CD14-positive monocyte (primary cell): Measurements from ENCODE around the gene TWNK. TPM values are rescaled to one million over a fixed set of nuclear protein-coding genes. Genes with fewer than 3 reads are reported as not detected.
"Not testable (repeated sequence)": the region's sequence is repeated elsewhere in the genome, so short reads cannot be mapped to it uniquely, and the experiment has no call there.

Experiments
- DNase-seq, 3 donors: peaks; one replicate each; pipeline ENCODE4 v3.0.0-alpha.2; 2011 to 2022
- H2AFZ ChIP-seq: 2 replicates; pipeline ENCODE4 v1.6.0; 2012; ENCODE audit warnings: mild to moderate bottlenecking, low read depth, low read length, inconsistent platforms; ENCODE audit not compliant: insufficient read depth, poor library complexity, severe bottlenecking
- H3K27ac ChIP-seq, 2 donors: 1 replicate in 1 of 2; 2 replicates in 1 of 2; pipeline ENCODE4 v1.5.1; 2012 to 2013; ENCODE audit warnings: low read length in 2 of 2, control low read depth in 1 of 2, inconsistent platforms in 1 of 2, low read depth in 1 of 2, mild to moderate bottlenecking in 1 of 2
- H3K27me3 ChIP-seq, 2 donors: one replicate each; pipeline versions ENCODE4 v1.6.0 to v1.6.1; 2011 to 2013; ENCODE audit warnings: low read length in 2 of 2; ENCODE audit not compliant: control insufficient read depth in 2 of 2, insufficient read depth in 2 of 2
- H3K36me3 ChIP-seq, 2 donors: replicated peaks in 1 of 2; 1 replicate in 1 of 2; 2 replicates in 1 of 2; pipeline versions ENCODE4 v1.5.1 to v1.6.1; 2012 to 2013; ENCODE audit warnings: low read length in 2 of 2, control low read depth in 1 of 2, inconsistent platforms in 1 of 2, mild to moderate bottlenecking in 1 of 2; ENCODE audit not compliant: insufficient read depth in 2 of 2, control insufficient read depth in 1 of 2
- H3K4me1 ChIP-seq, 2 donors: 1 replicate in 1 of 2; 2 replicates in 1 of 2; pipeline versions ENCODE4 v1.5.1 to v1.6.1; 2012 to 2013; ENCODE audit warnings: low read length in 2 of 2, control low read depth in 1 of 2, inconsistent platforms in 1 of 2, mild to moderate bottlenecking in 1 of 2, moderate library complexity in 1 of 2; ENCODE audit not compliant: insufficient read depth in 2 of 2, control insufficient read depth in 1 of 2
- H3K4me2 ChIP-seq: replicated peaks from 2 replicates; pipeline ENCODE3; 2012; ENCODE audit warnings: low read length, moderate library complexity, mild to moderate bottlenecking; ENCODE audit not compliant: poor library complexity, severe bottlenecking; ENCODE audit errors: extremely low read depth
- H3K4me3 ChIP-seq, 3 experiments: fragments of 200-600 bp in 1 of 3; sonication (generic) in 1 of 3; replicated peaks in 1 of 3; 1 replicate in 2 of 3; 2 replicates in 1 of 3; pipeline ENCODE4 v1.5.1; 2011 to 2013; ENCODE audit warnings: low read length in 3 of 3, mild to moderate bottlenecking in 3 of 3, control low read depth in 2 of 3, low read depth in 2 of 3, inconsistent platforms in 1 of 3, moderate library complexity in 1 of 3
- H3K79me2 ChIP-seq: 2 replicates; pipeline ENCODE4 v1.6.0; 2012; ENCODE audit warnings: mild to moderate bottlenecking, control low read depth, inconsistent platforms, low read length, moderate library complexity; ENCODE audit not compliant: insufficient read depth
- H3K9ac ChIP-seq: 2 replicates; pipeline ENCODE4 v1.6.0; 2017; ENCODE audit warnings: low read length, mild to moderate bottlenecking; ENCODE audit not compliant: insufficient read depth, poor library complexity, severe bottlenecking
- H3K9me3 ChIP-seq, 2 donors: replicated peaks in 1 of 2; 1 replicate in 1 of 2; 2 replicates in 1 of 2; pipeline versions ENCODE4 v1.5.1 to v1.6.1; 2012 to 2013; ENCODE audit warnings: low read length in 2 of 2, control low read depth in 1 of 2; ENCODE audit not compliant: control insufficient read depth in 1 of 2, insufficient read depth in 1 of 2
- H4K20me1 ChIP-seq: 2 replicates; pipeline ENCODE4 v1.6.0; 2012; ENCODE audit warnings: mild to moderate bottlenecking, low read length, control low read depth, moderate library complexity; ENCODE audit not compliant: insufficient read depth
- H3K27ac Mint-ChIP-seq, 7 donors: one replicate each; pipeline ENCODE4 v1.8.0; 2020; ENCODE audit warnings: mild to moderate bottlenecking in 7 of 7, mixed read lengths in 7 of 7, moderate library complexity in 6 of 7, inconsistent platforms in 2 of 7
- H3K27me3 Mint-ChIP-seq, 3 donors: one replicate each; pipeline ENCODE4 v1.8.0; 2021 to 2022; ENCODE audit warnings: low read depth in 3 of 3, mild to moderate bottlenecking in 3 of 3, mixed read lengths in 3 of 3, moderate library complexity in 3 of 3, inconsistent platforms in 1 of 3
- H3K36me3 Mint-ChIP-seq, 2 donors: one replicate each; pipeline ENCODE4 v1.8.0; 2020; ENCODE audit warnings: mixed read lengths in 2 of 2, inconsistent platforms in 1 of 2, mild to moderate bottlenecking in 1 of 2
- H3K4me1 Mint-ChIP-seq: one replicate; pipeline ENCODE4 v1.8.0; 2020; ENCODE audit warnings: mild to moderate bottlenecking, mixed read lengths
- H3K4me3 Mint-ChIP-seq, 2 donors: one replicate each; pipeline ENCODE4 v1.8.0; 2020; ENCODE audit warnings: mild to moderate bottlenecking in 2 of 2, mixed read lengths in 2 of 2, moderate library complexity in 1 of 2
- H3K9me3 Mint-ChIP-seq, 7 donors: one replicate each; pipeline ENCODE4 v1.8.0; 2020 to 2022; ENCODE audit warnings: mixed read lengths in 7 of 7, mild to moderate bottlenecking in 6 of 7, moderate library complexity in 6 of 7, inconsistent platforms in 2 of 7
- CTCF ChIP-seq: fragments of 200-600 bp; IDR thresholded peaks from one replicate; pipeline ENCODE4 v1.8.0; 2022; ENCODE audit warnings: antibody characterized with exemption, mild to moderate bottlenecking
- WGBS: methylation state at CpG from one replicate; pipeline ENCODE4 v1.1.5; 2013; ENCODE audit warnings: missing lambda C conversion rate; ENCODE audit not compliant: insufficient coverage; 5-methylcytosine and 5-hydroxymethylcytosine counted together
- intact Hi-C, 2 donors: fragments of 100-400 bp; cut with micrococcal nuclease; formaldehyde crosslinking; loops; one replicate each; pipeline versions ENCODE4 v1.15.0 to v1.15.1; 2023
- polyA plus RNA-seq, 3 donors: library from polyadenylated mRNA; depleted of rRNA in 1 of 3; unstranded in 2 of 3; stranded (reverse) in 1 of 3; fragments of 300-500 nt in 2 of 3; fragments of >200 nt in 1 of 3; fragmentation: Illumina TruSeq in 2 of 3; gene quantifications; 1 replicate in 2 of 3; 2 replicates in 1 of 3; pipeline ENCODE4 v1.2.3, GENCODE V29; 2012 to 2021

TWNK gene
- polyA plus RNA-seq, 3 donors, result 0.31 to 1.2 (median 0.69) TPM

GRCh38 chr10:100972904-100973535, 14.3 kb upstream of the TWNK start:
- H3K9me3 Mint-ChIP-seq, result peaks cover 0 to 3% (median 0%) of the 10 kb centered on the region in 7 donors
- peaks cover 16 to 26% (median 22%) of the 10 kb centered on the region in 3 donors for H3K27me3 Mint-ChIP-seq
- no peak overlapping the region for H3K4me3 ChIP-seq
- no peaks in the 10 kb centered on the region for H3K36me3 ChIP-seq
- no peak overlapping the region for H3K27ac ChIP-seq
- H3K9ac ChIP-seq, result no peak overlapping the region
- H4K20me1 ChIP-seq, result no peaks in the 10 kb centered on the region
- no peak overlapping the region for H2AFZ ChIP-seq
- TF ChIP-seq CTCF, result no peak
- peaks cover 11 to 13% of the 10 kb centered on the region in 2 donors for H3K4me1 ChIP-seq
- no peak for DNase-seq
- peaks cover 7 to 13% of the 10 kb centered on the region in 2 donors for H3K27me3 ChIP-seq
- no peak overlapping the region for H3K4me2 ChIP-seq
- peaks cover 0 to 3% of the 10 kb centered on the region in 2 donors for H3K36me3 Mint-ChIP-seq
- peak overlapping the region in 1 of 7 donors; percentile 7 for H3K27ac Mint-ChIP-seq
- H3K4me1 Mint-ChIP-seq, result peaks cover 13% of the 10 kb centered on the region
- WGBS, result 100% methylated on average over 4 of the region's 6 CpGs
- H3K4me3 Mint-ChIP-seq, result peak overlapping the region in 1 of 2 donors; percentile 20
- intact Hi-C loops, result no loop called here
- no peaks in the 10 kb centered on the region for H3K9me3 ChIP-seq
- no peaks in the 10 kb centered on the region for H3K79me2 ChIP-seq

GRCh38 chr10:100975397-100975796, 11.9 kb upstream of the TWNK start:
- H3K27me3 ChIP-seq, H3K4me3 ChIP-seq, H2AFZ ChIP-seq, intact Hi-C loops, H3K36me3 ChIP-seq, H3K4me3 Mint-ChIP-seq, H4K20me1 ChIP-seq, DNase-seq, H3K4me1 Mint-ChIP-seq, H3K9me3 ChIP-seq, H3K9me3 Mint-ChIP-seq, H3K27ac Mint-ChIP-seq, H3K4me1 ChIP-seq, H3K9ac ChIP-seq, H3K27me3 Mint-ChIP-seq, H3K4me2 ChIP-seq, H3K79me2 ChIP-seq, H3K27ac ChIP-seq: not testable (repeated sequence)
- 93% methylated on average over 7 of the region's 8 CpGs for WGBS
- H3K36me3 Mint-ChIP-seq, result peaks cover 7 to 11% of the 10 kb centered on the region in 2 donors
